Measurements from ENCODE around the gene CRY2.

The CRY2 gene

GRCh38 chr11:45919806-45920530 is 72.7 kb downstream of the CRY2 start:
- no peak for DNase-seq

GRCh38 chr11:45920531-45921477 is 73.5 kb downstream of the CRY2 start:
- DNase-seq: no peak

- no peak for DNase-seq
Measured at GRCh38 chr11:45921561-45922424, 74.5 kb downstream of the CRY2 start.

GRCh38 chr11:45922425-45923082 is 75.3 kb downstream of the CRY2 start, which contains the start of gene LARGE2:
LARGE2 (plus strand) TSS chr11:45922656; CDS start chr11:45922883, 227 bp downstream.
- DNase-seq: peak; percentile 75

- no peak for DNase-seq
Measured at GRCh38 chr11:45924036-45924915, 77.0 kb downstream of the CRY2 start.

GRCh38 chr11:45924927-45925326 is 77.7 kb downstream of the CRY2 start:
- no peak for DNase-seq

- no peak for DNase-seq
Measured at GRCh38 chr11:45925550-45925949, 78.3 kb downstream of the CRY2 start.

GRCh38 chr11:45926001-45926401 is 78.7 kb downstream of the CRY2 start:
- no peak for DNase-seq

GRCh38 chr11:45926536-45927331 is 79.5 kb downstream of the CRY2 start:
- no peak for DNase-seq

- peak; percentile 56 for DNase-seq
Measured at GRCh38 chr11:45927332-45927683, 80.0 kb downstream of the CRY2 start.

- no peak for DNase-seq
Measured at GRCh38 chr11:45927684-45928413, 80.6 kb downstream of the CRY2 start.

GRCh38 chr11:45928535-45929215 is 81.4 kb downstream of the CRY2 start:
- DNase-seq: no peak

- DNase-seq: peak; percentile 59
Measured at GRCh38 chr11:45929486-45930030, 82.3 kb downstream of the CRY2 start.

- peak; percentile 67 for DNase-seq
Measured at GRCh38 chr11:45930031-45930794, 82.9 kb downstream of the CRY2 start.

GRCh38 chr11:45930951-45931570 is 83.8 kb downstream of the CRY2 start:
- DNase-seq: no peak

- no peak for DNase-seq
Measured at GRCh38 chr11:45931739-45932138, 84.5 kb downstream of the CRY2 start.

GRCh38 chr11:45932217-45932616 is 84.9 kb downstream of the CRY2 start:
- DNase-seq: no peak

Measured in activated CD8-positive, alpha-beta memory T cell treated with anti-CD3 and anti-CD28 coated beads for 24 hours (primary cell).